Stimulated activated CD4-positive, alpha-beta T cell treated with anti-CD3 and anti-CD28 coated beads, Interleukin-4, amount 100 ng/mL, for 4 hours (primary cell): ENCODE data around the gene SLC25A29.
"Not testable (repeated sequence)": the region's sequence is repeated elsewhere in the genome, so short reads cannot be mapped to it uniquely, and the experiment has no call there.

Source experiments
- DNase-seq, 2 experiments: peaks; one replicate each; pipeline ENCODE4 v3.0.0-alpha.2; 2020

SLC25A29 gene

DNA sequence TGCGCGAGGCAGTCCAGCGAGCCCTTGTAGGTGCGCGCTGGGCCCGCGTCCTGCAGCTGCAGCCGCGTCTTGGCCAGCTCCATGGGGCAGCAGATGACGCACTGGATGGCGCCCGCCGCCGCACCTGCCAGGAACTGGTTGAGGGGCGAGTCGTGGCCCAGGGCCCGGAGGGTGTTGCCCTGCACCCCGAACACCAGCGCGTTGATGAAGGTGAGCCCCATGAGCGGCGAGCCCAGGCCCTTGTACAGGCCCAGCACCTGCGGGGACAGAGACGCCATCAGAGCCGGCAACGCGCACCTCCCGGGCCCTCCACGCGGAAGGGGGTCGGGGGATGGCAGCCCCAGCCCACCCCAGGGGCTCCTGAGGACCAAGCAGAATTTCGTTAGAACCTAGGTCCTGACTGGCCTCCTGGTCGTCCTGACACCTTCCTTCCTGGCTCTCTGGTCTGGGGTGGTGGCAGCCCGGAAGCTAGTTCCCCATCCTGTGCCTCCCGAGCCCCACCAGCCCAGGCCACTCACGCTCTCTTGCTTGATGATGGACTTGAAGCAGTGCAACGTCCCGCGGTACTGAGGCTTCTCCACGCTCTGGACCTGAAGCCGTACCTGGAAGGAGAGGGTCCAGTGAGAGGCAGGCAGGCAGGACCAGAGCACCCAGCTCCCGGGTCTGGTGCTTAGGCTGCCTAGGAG lies 13.3 kb downstream of the SLC25A29 start:
- no peak for DNase-seq

DNA sequence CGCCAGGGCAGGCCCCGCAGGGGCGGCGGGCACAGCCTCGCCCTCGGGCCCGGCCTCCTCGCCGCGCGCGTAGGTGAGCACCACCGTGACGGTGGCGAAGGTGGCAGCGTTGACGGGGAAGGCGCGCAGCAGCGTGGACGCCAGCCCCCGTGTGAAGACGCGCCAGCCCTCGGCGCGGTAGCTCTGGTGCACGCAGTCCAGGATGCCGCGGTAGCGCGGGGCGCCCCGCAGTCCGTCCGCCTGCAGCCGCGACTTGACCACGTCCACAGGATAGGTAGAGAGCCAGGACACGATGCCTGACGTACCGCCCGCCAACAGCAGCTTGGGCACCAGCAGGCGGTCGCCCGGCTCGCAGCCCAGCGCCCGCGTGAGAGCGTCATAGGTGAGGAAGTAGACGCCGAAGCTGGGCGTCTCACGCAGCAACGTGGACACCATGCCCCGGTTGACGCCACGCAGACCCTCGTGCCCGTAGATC lies 13.9 kb downstream of the SLC25A29 start:
- DNase-seq, result no peak

DNA sequence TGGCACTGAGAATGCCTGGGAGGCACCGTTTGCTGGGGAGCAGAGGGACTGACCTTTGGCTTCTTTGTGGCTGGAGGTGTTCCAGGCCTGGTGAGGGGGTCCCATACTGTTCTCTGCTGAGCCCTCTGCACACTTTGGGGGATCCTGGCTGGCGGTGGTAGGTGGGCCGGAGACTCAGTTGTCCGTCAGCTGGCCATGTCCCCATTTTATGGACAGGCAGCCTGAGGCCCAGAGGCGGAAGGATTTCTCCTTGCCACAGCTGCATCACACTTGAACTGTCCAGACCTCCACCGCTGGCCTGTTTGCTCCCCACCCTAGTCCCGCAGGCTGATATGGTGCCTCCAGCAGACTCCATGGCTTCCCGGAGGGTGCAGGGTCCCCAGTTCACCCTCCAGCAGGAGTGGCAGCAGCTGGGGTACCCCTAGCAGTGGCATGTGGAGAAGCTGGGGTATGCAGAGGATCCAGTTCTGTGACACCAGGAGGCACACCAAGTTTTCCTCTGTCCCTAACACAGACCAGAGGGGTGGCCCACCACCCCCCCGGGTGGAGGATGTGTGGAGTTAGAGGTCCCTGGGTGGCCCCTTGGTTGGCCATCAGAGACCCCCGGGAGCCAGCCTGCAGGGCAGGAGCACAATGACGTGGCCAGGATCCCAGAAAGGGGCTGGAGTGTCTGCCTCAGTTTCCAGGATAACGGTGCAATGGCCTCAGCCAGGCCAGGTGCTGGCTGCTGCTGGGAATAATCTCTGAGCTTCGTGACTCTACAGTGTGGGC lies 14.8 kb downstream of the SLC25A29 start:
- no peak for DNase-seq

DNA sequence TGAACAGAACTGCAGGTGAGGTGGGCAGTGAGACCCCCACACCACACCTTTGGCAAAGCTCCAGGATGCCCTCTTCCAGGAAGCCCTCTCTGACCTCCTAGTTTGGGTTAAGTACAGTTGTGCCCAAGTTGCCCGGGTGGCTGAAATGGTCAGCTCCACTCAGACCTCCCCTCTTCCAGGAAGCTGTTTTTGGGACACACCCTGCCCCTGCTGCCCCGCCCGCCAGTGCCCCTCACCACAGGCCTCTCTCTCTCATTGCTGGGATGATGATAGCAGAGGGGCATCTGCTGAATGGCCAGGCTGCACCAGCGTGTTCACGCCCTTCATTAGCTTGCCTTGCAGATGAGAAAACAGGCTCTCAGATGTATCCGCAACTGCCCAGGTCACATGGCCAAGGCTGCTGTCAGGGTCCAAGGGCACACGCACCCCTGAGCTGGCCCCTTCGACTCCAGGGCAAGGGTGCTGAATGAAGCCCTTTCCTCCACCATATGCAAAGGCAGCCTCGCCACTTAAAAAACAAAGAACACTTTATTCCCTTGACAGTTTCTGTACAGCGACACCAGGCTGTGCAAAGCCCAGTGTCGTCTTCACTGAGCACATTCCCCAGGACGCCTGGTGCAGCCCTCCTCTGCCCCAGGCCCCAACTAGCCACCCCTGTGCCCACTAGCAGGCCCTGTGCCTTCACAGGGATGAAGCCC lies 15.5 kb downstream of the SLC25A29 start:
- no peak for DNase-seq

DNA sequence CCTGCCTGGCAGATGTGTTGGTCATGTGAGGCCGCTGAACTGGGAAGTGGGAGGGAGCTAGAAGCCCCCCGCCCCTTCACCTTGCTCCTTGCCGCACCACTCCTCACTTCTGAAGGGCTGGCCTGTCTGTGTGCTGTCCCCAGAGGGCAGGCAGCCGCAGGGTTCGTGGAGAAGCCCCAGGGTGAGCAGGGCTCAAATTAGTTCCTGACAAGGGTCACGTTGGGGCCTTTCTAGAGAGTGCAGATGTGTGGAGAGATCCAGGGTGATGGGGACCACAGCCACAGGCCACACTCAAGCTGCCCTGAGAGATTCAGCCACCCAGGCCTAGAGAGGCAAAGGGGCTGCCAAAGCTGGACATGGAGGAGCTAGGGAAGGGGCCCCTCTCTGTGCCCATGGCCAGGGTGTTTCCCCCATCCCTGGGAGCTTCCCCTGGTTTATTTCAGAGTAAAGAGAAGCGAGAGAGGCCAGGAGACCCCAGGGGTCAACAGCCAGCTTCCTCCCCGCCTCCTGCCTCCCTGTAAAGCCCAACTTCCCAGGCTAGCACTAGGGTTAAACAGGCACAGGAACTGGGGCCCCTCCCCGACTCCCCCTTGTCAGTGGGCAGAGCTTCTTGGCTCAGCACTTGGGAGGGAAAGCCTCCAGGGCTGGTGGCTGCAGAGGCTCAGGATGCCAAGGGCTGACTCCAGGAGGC lies 16.2 kb downstream of the SLC25A29 start:
- DNase-seq, result no peak

DNA sequence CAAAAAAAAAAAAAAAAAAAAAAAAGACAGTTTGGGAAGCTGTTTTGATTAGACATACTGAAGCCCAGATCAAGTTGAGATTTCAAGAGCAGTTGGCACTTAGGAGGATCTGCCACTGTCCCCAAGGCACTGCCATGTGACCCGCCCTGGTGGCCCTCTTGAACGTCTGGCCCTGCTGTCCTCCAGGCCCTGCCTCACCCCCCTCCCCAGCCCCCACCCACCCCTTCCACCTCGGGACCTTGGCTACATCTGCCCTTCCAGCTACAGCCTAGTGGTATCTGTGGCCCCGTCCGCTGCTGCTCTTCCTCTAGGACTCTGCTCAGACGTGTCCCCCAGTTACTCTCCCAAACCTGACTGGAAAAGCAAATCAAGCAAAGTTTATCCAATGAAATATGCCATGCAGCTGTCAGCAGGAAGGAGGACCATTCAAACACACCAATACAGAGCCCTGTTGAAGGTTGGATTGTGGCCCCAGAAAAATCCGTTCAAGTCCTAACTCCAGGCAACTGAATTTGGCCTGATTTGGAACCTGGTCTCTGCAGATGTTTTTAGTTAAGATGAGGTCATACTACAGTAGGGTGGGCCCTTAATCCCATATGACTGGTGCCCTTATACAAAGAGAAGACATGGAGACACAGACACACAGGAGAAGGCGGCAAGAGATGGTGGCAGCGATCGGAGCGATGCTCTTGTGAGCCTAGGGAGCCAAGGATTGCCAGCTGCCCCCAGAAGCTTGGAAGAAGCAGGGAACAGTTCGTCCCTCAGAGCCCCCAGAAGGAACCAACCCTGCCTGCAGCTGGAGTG lies 17.7 kb downstream of the SLC25A29 start:
- no peak for DNase-seq

DNA sequence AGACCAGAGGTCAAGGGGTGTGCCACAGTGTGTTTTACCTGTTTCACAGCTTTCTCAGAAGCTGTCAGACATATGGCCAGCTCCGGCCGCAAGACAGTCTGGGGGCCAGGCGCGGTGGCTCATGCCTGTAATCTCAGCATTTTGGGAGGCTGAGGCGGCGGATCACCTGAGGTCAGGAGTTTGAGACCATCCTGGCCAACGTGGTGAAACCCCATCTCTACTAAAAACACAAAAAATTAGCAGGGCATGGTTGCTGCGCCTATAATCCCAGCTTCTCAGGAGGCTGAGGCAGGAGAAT lies 18.3 kb downstream of the SLC25A29 start:
- DNase-seq, result not testable (repeated sequence)

DNA sequence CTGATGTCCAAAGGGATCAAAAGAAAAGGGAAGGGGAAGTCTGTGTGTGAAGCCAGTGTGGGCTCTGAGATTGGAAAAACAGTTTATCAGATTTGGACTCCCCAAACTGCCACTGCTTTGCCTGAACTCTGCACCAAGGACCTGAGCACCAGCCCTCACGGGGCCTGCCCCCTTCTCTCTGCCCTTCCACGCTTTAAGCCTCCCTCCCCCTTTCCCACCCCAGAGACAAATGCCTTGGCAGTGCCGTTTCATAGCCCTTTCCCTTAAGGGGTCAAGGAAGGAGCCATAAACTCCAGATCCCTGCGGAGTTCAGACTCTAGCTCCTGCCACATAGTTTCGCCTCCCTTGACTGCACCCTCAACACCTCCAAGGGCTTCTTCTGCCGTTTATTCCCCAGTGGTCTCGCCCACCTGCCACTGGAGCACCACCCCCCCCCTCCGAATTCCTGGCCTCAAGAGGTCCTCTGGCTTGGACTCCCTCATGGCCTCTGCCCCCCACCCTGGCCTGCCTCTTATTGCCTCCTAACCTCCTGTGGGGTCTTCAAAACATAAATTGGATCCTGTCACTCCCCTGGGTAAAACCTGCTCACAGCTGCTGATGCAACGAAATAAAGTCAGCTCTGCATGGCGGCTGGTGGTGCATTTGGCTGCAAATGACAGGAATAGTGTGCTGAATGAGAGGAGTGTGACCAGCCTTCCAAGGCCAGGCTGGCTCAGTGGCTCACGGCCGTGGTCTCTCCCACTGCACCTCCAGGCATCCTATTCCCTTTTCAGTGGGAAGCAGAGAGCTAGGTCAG lies 18.8 kb downstream of the SLC25A29 start:
- no peak for DNase-seq

DNA sequence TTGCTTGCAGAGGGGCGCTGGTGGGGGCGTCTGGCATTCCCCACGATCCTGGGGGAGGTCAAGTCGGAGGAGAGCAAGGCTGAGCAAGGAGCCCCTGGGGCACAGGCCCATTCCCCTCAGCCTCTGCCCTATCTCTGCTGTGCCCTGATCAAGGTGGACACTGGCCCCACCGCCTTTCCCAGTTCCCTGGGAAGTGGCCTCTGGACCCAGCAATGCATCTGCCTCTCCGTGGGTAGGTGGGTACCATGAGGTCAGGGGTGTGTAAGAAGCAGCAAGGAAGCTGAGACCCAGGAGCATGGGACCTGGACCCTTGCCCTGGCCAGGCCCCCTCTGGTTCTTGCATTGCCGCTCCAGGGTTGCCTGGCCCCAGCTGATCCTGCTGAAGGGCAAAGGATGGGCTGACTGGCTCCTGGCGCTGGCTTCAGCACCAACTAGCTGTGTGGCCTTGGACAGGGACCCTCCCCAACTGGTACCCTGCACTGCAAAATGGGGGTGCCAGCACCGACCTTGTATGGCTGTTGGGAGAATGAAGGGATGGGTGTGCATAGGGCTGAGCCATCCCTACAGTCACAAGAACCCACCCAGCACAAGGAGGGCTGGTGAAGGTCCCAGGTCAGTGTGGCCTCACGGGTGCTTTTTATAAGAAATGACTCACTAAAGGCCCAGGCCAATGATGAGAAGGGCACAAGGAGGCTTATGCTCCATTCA lies 19.6 kb downstream of the SLC25A29 start:
- no peak for DNase-seq

DNA sequence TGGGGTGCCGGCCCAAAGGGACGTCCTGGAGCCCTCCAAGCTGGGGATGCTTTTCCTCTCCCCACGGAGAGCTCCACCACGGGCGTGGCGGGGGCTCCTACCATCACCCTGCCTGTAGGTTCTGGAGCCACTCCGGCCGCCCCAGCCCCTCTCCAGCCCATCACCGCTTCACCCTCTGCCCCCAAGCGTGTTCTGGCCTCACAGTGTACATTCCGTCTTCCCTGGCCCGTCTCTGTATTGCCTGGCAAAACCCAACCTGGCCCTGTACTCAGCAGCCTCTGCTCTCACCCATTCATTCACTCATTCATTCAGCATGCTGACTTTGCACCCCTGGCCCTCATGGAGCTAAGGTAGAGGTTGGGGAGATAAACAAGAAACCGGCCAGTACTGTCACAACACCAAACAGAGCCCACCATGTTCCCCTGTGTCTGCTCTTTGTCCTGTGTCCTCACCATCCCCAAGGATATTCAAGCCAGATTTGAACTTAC lies 20.3 kb downstream of the SLC25A29 start:
- DNase-seq, result no peak

DNA sequence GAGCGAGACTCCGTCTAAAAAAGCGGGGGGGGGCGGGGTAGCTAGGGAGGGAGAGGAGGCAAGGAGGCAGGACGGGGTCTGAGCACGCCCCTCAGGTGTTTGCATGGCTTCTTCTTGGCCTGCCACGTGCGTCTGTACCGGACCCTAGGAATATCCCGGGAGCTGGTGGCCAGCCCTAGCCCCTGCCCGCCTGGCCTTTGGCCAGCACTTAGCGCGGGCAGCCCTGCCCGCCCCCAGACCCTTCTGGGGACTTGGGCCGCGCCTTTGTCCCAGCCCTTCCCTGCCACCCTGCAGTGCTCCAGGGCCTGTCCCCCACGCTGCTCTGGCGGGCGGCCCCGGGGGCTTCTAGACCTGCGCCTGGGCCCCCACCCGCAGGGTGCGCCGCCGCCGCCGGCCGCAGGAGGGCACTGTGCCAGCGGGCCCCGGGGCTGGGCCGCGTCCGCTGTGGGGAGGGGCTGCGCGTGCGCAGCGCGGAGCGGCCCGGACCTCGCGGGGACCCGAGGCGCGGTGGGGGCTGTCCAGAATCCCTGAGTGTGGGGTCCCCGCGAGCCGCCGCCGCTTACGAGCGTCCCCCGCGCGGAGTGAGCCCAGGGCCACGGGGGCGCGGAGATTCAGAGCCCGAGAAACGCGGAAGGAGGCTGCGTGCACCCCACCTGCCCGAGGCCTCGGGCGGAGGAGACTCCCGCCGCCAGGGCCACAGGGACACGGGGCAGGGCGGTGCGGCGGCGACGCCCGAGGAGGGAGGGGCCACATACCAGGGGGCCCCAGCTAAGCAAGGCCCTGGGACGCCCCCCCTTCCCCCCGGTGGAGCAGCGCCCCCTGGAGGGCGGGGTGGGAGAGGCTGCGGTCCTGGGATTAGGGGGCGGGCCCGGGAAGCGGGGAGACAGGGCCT lies 21.0 kb downstream of the SLC25A29 start:
- DNase-seq, result peak; percentile 68 to 82

DNA sequence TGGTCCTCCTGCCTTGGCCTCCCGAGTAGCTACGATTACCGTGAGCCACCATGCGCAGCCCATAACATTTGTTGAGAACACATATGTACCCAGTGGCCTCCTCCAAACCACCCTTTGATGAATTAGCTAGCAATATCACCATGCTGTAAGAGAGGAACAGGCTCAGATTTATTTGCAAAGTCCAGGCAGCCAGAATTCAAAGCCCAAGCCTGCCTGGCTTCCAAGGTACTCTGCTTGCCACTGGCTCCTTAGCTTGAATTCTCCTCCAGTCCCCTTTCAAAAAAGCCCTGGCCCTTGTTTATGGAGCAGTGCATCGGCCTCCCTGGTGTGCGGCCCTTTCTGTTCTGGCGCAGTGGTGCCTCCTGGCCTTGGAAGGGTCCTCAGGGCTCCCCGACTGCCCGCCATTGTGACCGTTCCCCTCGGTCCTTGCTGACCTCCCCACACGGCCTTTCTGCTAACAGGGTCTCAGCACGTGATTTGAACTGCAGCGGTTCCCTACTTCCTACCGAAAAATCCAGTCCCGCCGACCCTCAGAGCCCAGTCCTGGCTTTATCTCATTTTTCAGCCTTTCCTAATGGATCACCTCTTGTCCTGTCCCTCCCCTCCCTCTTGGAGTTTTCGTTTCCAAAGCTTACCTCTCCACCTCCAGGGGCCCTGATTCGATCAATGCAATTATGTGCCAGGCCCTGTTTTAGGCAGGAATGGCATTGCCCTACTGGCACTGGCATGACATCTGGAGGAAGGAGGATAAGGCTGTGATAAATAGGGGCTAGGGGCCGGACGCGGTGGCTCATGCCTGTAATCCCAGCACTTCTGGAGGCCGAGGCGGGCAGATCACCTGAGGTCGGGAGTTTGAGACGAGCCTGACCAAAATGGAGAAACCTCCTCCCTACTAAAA lies 22.0 kb downstream of the SLC25A29 start:
- DNase-seq, result no peak

DNA sequence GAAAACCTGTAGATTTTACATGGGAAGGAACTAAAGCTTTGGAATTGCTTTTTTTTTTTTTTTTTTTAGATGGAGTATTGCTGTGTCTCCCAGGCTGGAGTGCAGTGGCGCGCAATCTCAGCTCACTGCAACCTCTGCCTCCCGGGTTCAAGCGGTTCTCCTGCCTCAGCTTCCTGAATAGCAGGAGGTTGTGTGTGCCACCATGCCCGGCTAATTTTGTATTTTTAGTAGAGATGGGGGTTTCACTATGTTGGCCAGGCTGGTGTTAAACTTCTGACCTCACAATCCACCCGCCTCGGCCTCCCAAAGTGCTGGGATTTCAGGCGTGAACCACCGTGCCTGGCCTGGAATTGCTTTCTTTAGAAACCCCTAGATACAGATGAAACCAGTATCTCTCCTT lies 22.8 kb downstream of the SLC25A29 start:
- not testable (repeated sequence) for DNase-seq

DNA sequence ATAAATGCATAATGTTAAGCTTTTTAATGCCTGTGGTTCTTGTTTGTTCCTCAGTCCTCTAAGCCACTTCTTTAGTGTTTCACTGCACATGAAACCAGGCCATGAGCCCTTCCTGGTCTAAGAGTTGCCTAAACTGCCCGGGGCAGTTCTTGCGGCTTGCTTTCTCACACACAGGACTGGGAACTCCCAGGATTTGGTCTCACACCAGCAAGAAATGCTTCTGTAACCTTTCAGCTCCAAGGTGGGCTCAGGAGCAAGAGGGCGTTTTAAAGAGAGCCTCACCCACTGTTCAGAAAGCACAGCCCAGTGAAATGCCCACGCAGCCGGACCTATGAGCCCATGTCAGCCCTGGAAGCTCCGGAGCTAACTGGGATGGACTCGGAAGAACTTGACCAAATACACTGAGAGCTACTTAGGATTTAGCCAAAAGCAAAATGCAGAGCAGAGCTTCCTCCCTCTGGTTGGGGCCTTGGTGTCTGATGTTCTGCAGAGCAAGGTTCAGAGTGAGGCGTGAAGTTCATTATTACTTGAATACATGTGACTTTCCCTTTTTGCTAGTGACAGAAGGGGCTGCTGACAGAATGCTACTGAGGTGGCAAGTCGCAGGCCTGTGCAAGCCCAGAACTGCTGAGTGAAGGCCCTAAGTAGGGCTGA lies 23.4 kb downstream of the SLC25A29 start:
- no peak for DNase-seq

DNA sequence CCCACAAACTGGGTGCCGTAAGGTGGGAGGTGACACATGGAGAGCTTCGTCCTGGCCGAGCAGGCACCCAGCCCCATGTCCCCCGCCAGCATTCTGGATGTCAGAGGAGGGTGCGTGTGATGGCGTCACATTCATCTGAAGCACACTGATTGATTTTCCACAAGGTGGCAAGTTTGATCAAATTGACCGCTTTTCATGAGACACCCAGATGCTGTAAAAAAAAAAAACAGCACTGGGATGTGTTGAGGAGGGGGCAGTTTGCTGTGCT lies 24.2 kb downstream of the SLC25A29 start:
- DNase-seq, result no peak

DNA sequence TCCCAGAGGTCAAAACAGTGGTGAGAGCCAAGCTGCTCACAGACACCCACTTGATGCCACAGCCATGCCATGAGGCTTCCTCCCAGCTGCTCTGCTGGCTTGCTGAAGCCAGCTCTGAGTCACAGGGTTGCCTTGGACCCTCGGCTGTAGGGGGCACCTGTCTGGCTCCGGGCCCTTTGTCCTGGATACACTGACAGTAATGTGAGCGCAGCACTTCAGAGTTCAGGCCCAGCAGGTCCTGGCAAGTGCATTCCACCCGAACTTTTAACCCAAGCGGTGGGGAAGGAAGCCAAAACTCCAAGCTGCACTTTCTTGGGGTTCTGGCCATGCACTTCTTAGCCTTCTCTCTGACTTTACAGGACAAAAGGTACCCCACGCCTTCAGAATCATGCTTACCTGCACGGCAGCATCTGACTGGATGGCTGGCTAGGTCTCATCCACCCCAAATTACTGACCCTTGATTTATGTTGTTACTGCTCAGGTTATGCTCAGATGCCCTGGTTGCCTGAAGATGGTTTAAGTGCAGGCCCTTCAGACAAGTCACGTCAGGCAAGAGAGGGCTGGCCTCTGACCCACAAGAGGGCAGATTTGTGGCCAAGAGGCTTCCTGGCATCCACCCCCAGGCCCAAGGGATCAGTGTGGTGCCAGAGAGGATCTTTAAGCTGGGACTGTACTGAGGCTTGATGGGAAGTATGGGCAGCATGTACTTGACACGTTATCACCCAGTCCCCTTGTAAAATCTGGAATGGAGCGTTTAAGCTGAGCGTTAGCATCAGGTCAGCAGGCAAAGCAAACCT lies 24.8 kb downstream of the SLC25A29 start:
- DNase-seq, result no peak

DNA sequence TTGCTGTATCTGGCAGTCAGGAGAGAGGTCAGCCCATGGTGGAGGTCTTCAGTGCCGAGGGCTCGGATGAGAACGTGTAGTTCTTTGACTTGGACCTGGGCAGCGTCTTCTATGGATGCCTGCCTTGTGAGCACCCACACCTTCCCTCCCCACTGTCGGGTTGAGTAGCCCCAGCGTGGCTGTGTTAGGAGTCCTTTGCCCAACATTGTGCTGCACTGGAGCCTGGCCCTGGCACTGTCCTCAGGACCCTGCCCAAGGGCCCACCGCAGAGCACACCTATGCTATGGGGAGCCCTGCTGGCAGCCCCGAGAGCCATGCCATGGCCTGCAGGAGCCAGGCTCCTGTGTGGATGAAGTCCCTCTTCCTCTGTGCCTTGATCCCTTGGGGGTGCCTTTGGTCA lies 26.7 kb downstream of the SLC25A29 start:
- DNase-seq, result no peak

DNA sequence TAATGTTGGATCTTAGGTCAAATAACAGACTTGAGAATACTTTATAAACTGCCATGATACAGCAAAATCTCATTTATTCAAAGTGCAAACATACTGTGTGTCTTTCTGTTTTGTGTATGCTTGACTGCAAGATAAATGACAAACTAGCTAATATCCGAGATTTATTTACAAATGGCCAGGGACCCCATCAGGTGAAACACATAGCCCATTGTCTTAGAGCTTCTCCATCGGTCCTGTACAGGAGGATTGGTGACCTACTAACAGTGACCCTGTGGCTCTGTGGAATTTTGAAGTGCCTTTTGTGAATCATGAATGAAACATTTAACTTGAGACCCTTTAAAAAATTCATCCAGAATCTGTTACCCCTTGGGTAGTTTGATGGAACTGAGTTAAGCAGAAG lies 27.1 kb downstream of the SLC25A29 start:
- no peak for DNase-seq
